HepG2 (cell line): ENCODE results near the gene SLC16A3. TPM values are rescaled to one million over a fixed set of nuclear protein-coding genes. Genes with fewer than 3 reads are reported as not detected.

ENCODE experiments used
- AKAP8 ChIP-seq: sonication (generic); formaldehyde crosslinking; IDR thresholded peaks from 2 replicates; pipeline ENCODE4 v1.5.1; 2020; ENCODE audit warnings: mild to moderate bottlenecking, missing genetic modification reagents
- ATF5 ChIP-seq: sonication (generic); formaldehyde crosslinking; IDR thresholded peaks from 2 replicates; pipeline ENCODE4 v1.4.0; 2020; ENCODE audit warnings: mild to moderate bottlenecking, low read depth, missing genetic modification reagents
- ATF7 ChIP-seq, 2 experiments: fragments of 450-650 bp in 1 of 2; sonication (generic) in 1 of 2; formaldehyde crosslinking in 1 of 2; IDR thresholded peaks; 2 replicates each; pipeline versions ENCODE4 v1.4.0 to v1.6.1; 2016 to 2020; ENCODE audit warnings: antibody characterized with exemption in 1 of 2, mild to moderate bottlenecking in 1 of 2, missing genetic modification reagents in 1 of 2
- BCLAF1 ChIP-seq: fragments of 450-650 bp; IDR thresholded peaks from 2 replicates; pipeline ENCODE4 v1.6.1; 2017; ENCODE audit warnings: mild to moderate bottlenecking
- IRF1 ChIP-seq: sonication (generic); formaldehyde crosslinking; IDR thresholded peaks from 2 replicates; pipeline ENCODE4 v1.4.0; 2020; ENCODE audit warnings: low read depth, mild to moderate bottlenecking, missing genetic modification reagents
- RNF219 ChIP-seq: sonication (generic); formaldehyde crosslinking; IDR thresholded peaks from 2 replicates; pipeline ENCODE4 v1.5.0; 2020; ENCODE audit warnings: mild to moderate bottlenecking, missing genetic modification reagents
- STAT5B ChIP-seq: sonication (generic); formaldehyde crosslinking; IDR thresholded peaks from 2 replicates; pipeline ENCODE4 v1.4.0; 2020; ENCODE audit warnings: missing genetic modification reagents
- THAP9 ChIP-seq: sonication (generic); formaldehyde crosslinking; IDR thresholded peaks from 2 replicates; pipeline ENCODE4; 2020; ENCODE audit warnings: missing genetic modification reagents, mild to moderate bottlenecking, borderline replicate concordance
- ZEB1 ChIP-seq: IDR thresholded peaks from 2 replicates; pipeline ENCODE4 v1.6.1; 2012; ENCODE audit warnings: mild to moderate bottlenecking, low read depth, inconsistent platforms; ENCODE audit not compliant: insufficient replicate concordance
- ZKSCAN5 ChIP-seq: sonication (generic); formaldehyde crosslinking; IDR thresholded peaks from 2 replicates; pipeline ENCODE4 v1.5.1; 2020; ENCODE audit warnings: mild to moderate bottlenecking, missing genetic modification reagents
- ZNF224 ChIP-seq: sonication (generic); formaldehyde crosslinking; IDR thresholded peaks from 2 replicates; pipeline ENCODE4 v1.5.0; 2020; ENCODE audit warnings: mild to moderate bottlenecking, missing genetic modification reagents
- ZNF335 ChIP-seq: sonication (generic); formaldehyde crosslinking; IDR thresholded peaks from 2 replicates; pipeline ENCODE4 v1.4.0; 2020; ENCODE audit warnings: missing genetic modification reagents
- ZNF430 ChIP-seq: sonication (generic); formaldehyde crosslinking; IDR thresholded peaks from 2 replicates; pipeline ENCODE4 v1.9.0; 2021; ENCODE audit warnings: mild to moderate bottlenecking, missing genetic modification reagents
- ZNF512B ChIP-seq: sonication (generic); formaldehyde crosslinking; IDR thresholded peaks from 2 replicates; pipeline ENCODE4 v1.5.1; 2020; ENCODE audit warnings: missing genetic modification reagents, mild to moderate bottlenecking, borderline replicate concordance
- ZNF577 ChIP-seq: sonication (generic); formaldehyde crosslinking; IDR thresholded peaks from 2 replicates; pipeline ENCODE4 v1.4.0; 2020; ENCODE audit warnings: mild to moderate bottlenecking, low read depth, missing genetic modification reagents, borderline replicate concordance
- ZNF674 ChIP-seq: sonication (generic); formaldehyde crosslinking; IDR thresholded peaks from 2 replicates; pipeline ENCODE4 v1.5.0; 2020; ENCODE audit warnings: low read depth, mild to moderate bottlenecking, missing genetic modification reagents
- ZNF678 ChIP-seq: sonication (generic); formaldehyde crosslinking; IDR thresholded peaks from 2 replicates; pipeline ENCODE4 v1.4.0; 2020; ENCODE audit warnings: mild to moderate bottlenecking, missing genetic modification reagents
- polyA plus RNA-seq, 8 experiments: library from polyadenylated mRNA; depleted of rRNA in 3 of 8; stranded (reverse) in 7 of 8; unstranded in 1 of 8; fragments of >200 nt; fragmentation: Illumina TruSeq in 4 of 8; extraction: Trizol in 4 of 8; gene quantifications; 2 replicates each; pipeline versions ENCODE4 v1.2.1 to v1.2.3, GENCODE V29; 2011 to 2016; ENCODE audit warnings: low read depth in 4 of 8, missing spikeins in 1 of 8, mixed read lengths in 1 of 8; ENCODE audit not compliant: insufficient read depth in 1 of 8
- total RNA-seq, 5 experiments: library from RNA; depleted of rRNA; stranded (reverse); fragments of >200 nt; fragmentation: Illumina TruSeq; extraction: Trizol; gene quantifications; 2 replicates each; pipeline ENCODE4 v1.2.3, GENCODE V29; 2016; ENCODE audit warnings: low read depth in 1 of 5

SLC16A3 gene
- total and polyA plus RNA-seq, 2 of the 13 experiments (the other 11 are each of a cell fraction or from before 2014, with no cell fraction given): 242 to 349 TPM

- no peak for TF ChIP-seq THAP9 (CRISPR knock-in tag)
- 0 out of 2 replicates have a peak, but pooled peaks have one; percentile 50 for TF ChIP-seq ZNF577 (CRISPR knock-in tag)
- TF ChIP-seq ATF7 (IDR thresholded peaks at IDR 0.05): no peak
- TF ChIP-seq ATF7 (CRISPR knock-in tag; IDR thresholded peaks at IDR 0.05): no peak
- no peak for TF ChIP-seq ZNF512B (CRISPR knock-in tag)
- TF ChIP-seq BCLAF1: no peak
- TF ChIP-seq RNF219 (CRISPR knock-in tag): no peak
- no peak for TF ChIP-seq ZEB1
- no peak for TF ChIP-seq ZNF430 (CRISPR knock-in tag)
- no peak for TF ChIP-seq ATF5 (CRISPR knock-in tag)
- TF ChIP-seq AKAP8 (CRISPR knock-in tag): peak; percentile 99
- TF ChIP-seq ZKSCAN5 (CRISPR knock-in tag): 0 out of 2 replicates have a peak, but pooled peaks have one; percentile 47
- TF ChIP-seq ZNF224: no peak
- TF ChIP-seq ZNF678 (CRISPR knock-in tag): no peak
- no peak for TF ChIP-seq ZNF335 (CRISPR knock-in tag)
- TF ChIP-seq STAT5B (CRISPR knock-in tag): no peak
- TF ChIP-seq ZNF674: no peak
- no peak for TF ChIP-seq IRF1 (CRISPR knock-in tag)
Observed at GRCh38 chr17:82235775-82236141, 6.9 kb downstream of the SLC16A3 start (continued).
